HepG2 (cell line): ENCODE data around the gene GFER. TPM values are rescaled to one million over a fixed set of nuclear protein-coding genes. Genes with fewer than 3 reads are reported as not detected.

ENCODE experiments used
- ZNF12 ChIP-seq: sonication (generic); formaldehyde crosslinking; IDR thresholded peaks from 2 replicates; pipeline ENCODE4 v1.5.0; 2020; ENCODE audit warnings: missing genetic modification reagents
- ZNF280D ChIP-seq: sonication (generic); formaldehyde crosslinking; IDR thresholded peaks from 2 replicates; pipeline ENCODE4 v1.5.1; 2020; ENCODE audit warnings: mild to moderate bottlenecking, missing genetic modification reagents
- ZNF318 ChIP-seq: sonication (generic); formaldehyde crosslinking; IDR thresholded peaks from 2 replicates; pipeline ENCODE4 v1.4.0; 2020; ENCODE audit warnings: mild to moderate bottlenecking, missing genetic modification reagents
- polyA plus RNA-seq, 8 experiments: library from polyadenylated mRNA; depleted of rRNA in 3 of 8; stranded (reverse) in 7 of 8; unstranded in 1 of 8; fragments of >200 nt; fragmentation: Illumina TruSeq in 4 of 8; extraction: Trizol in 4 of 8; gene quantifications; 2 replicates each; pipeline versions ENCODE4 v1.2.1 to v1.2.3, GENCODE V29; 2011 to 2016; ENCODE audit warnings: low read depth in 4 of 8, missing spikeins in 1 of 8, mixed read lengths in 1 of 8; ENCODE audit not compliant: insufficient read depth in 1 of 8
- total RNA-seq, 5 experiments: library from RNA; depleted of rRNA; stranded (reverse); fragments of >200 nt; fragmentation: Illumina TruSeq; extraction: Trizol; gene quantifications; 2 replicates each; pipeline ENCODE4 v1.2.3, GENCODE V29; 2016; ENCODE audit warnings: low read depth in 1 of 5

Gene GFER
- total and polyA plus RNA-seq, 2 of the 13 experiments (the other 11 are each of a cell fraction or from before 2014, with no cell fraction given), result 28.6 to 71.7 TPM

- no peak; the same call in 1 of the 2 replicates for TF ChIP-seq ZNF318
- no peak for TF ChIP-seq ZNF12 (CRISPR knock-in tag)
- TF ChIP-seq ZNF280D (CRISPR knock-in tag), result 0 out of 2 replicates have a peak, but pooled peaks have one; percentile 16
Observed at GRCh38 chr16:1958715-1959268, 25.2 kb upstream of the GFER start (continued).
